Ramos (cell line): Measurements from ENCODE around the gene MARK2.

Experiments
- in situ Hi-C: fragments of 300-500 bp; cut with MboI; formaldehyde crosslinking; loops from one replicate; pipeline ENCODE4 v1.14.3; 2022; ENCODE audit warnings: low sequenced_read_pairs; ENCODE audit not compliant: unreplicated experiment

Gene MARK2

DNA sequence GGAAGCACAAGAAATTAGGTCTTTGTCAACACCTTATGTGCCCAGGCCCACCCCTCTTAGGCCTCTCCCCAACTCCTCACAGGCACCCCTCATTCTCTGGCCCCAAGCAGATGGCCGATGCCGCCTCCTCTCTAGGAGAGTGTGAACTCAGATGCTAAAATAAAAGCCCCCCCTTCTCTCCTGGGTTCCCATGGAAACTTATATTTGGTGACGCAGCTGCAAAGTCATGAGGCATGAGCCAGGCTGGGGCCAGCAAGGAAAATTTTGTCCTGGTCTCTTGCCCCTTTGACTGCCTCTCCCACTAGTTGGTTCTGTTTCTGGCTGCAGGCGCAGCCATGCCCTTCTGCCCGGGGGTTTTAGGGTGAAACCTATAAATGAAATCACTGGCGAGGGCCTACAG lies 66.3 kb downstream of the MARK2 start:
- in situ Hi-C loops: no loop called here

DNA sequence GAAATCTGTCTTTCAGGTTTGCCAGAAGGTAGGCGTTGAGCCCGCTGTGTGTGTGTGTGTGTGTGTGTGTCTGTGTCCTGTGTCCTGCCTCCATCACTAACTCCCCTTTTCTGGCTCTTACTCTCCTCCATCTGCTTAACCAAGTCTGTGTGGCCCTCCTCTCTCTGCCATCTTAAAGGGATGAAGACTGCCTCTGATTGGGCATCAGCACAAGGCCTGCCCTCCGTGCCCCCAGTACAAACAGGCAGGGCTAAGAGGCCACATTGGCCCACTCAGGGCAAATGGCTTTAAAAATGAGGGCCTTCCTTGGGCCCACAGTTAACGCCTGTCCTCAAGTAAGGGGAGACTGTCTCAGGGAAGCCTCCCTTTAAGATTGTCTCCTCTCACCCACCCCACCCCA lies 67.2 kb downstream of the MARK2 start:
- in situ Hi-C loops: no loop called here

DNA sequence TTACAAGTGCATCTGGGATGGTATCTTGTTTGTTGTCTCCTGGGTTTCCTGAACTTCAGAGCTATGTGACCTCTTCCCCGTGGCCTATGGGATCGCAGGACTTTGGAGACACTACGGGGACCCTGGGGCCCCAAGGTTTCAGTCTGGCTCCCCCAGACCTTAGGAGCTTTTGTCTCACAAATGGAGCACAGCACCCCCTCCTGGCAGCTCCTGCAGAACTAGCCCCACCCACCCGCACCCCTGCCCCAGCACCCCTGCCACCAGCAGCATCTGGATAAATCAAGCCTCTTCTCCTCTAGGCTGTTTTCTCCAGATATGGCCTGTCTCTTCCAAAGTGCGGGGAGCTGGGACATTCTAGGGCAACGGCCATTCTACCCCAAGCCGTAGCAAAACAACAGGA lies 67.7 kb downstream of the MARK2 start:
- in situ Hi-C loops: no loop called here

DNA sequence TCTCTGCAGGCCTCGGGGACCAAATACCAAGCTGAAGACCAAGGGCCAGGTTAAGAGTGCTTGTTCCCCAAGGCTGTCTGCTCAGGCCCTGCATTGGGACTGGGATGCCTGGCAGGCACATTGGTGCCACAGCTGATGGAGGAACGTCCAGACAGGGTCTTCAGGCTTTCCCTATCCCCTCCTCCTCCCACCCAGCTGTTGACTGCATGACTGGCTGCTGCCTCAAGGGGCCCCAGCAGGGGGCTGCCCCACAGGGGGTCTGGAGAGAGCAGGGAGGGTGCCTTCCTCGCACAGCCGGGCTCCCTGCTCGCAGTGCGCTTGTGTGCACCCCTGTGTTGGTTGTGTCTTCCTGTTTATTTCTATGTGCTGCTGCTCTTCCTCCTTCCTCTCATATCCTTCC lies 68.2 kb downstream of the MARK2 start:
- in situ Hi-C loops: no loop called here

DNA sequence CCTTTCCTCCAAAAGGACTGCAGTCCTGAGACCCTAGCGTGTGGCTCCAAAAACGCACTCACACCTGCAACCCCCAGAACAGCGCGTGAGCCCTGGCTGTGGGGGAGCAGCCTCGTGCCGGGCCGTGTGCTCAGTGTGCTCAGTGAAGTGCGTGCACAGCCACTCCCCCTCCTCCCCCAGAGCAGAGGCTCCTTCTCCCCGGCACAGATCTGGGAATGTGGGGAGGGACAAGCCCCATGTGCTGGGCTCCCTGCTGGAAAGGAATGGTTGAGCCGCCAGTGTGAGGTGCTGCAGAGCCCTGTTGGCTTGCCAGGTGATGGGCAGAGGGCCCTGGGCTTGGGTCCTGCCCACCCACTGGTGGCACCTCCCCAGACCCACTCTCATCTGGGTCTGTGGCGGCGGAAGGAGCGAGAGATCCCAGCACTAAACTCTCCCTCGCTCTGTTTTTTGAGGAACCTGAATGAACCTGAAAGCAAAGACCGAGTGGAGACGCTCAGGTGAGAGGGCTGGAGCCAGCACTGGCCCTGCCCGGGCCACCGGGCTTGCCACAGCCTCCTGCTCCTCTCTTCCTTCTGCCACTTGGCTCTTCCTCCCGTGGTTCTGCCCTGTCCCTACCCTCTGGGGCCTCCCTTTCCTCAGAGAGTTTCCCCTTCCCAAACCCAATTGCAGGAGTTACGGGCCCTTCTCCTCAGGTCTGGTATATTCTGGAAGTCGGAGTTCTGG lies 69.1 kb downstream of the MARK2 start:
- in situ Hi-C loops: no loop called here

DNA sequence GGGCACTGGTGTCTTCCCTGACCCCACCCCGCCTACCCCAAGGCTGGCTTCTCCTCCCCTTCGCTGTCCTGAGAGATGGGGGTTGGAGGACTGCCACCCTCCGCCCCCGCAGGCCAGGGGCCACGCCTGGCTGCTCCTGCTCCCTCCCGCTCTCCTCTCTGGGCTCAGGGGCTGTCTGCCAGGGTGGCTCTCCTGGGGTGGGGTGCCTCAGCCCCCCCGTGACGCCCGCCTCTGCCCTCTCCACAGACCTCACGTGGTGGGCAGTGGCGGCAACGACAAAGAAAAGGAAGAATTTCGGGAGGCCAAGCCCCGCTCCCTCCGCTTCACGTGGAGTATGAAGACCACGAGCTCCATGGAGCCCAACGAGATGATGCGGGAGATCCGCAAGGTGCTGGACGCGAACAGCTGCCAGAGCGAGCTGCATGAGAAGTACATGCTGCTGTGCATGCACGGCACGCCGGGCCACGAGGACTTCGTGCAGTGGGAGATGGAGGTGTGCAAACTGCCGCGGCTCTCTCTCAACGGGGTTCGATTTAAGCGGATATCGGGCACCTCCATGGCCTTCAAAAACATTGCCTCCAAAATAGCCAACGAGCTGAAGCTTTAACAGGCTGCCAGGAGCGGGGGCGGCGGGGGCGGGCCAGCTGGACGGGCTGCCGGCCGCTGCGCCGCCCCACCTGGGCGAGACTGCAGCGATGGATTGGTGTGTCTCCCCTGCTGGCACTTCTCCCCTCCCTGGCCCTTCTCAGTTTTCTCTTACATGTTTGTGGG lies 69.9 kb downstream of the MARK2 start:
- in situ Hi-C loops: no loop called here

DNA sequence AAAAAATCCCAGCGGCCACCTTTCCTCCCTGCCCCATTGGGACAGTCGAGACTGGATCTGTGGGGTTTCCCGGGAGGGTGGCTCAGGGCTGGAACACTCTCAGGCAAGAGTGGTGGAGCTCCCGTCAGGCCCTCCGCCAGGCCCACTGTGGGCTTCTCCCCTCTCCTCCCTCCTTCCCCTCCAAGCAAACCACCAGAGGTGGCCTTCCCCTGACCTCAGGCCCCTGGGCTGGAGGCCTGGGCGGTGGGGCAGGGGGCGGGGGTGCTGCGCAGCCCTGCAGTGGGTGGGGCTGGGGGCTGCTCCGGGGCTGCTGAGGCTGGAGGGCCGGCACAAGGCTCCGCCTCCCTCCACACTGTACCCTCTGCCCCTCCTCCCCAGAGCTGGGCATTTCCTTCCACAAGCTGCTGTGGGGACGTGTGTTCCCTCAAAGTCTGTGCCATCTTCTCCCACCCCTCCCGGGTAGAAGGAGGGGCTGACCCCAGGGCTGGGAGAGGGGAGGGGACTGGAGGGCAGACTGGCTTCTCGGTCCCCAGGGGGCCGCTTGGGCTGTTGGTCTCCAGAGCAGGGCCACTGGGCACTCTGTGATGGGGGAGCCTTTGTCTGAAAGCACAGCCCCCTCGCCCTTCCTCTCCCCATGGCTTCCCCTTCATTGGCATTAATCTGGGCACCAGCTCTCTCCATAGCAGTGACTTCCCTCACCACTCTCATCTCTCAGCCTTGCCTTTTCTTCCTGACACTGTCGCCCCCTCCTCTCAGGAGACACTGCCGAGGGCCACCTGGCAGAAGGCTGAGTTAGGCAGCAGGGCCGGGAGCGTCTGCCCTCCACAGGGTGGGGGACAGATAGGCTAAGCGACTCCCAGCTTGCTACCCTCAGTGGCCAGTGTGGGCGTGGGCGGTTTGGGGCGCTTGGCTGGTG lies 70.9 kb downstream of the MARK2 start:
- in situ Hi-C loops: no loop called here

DNA sequence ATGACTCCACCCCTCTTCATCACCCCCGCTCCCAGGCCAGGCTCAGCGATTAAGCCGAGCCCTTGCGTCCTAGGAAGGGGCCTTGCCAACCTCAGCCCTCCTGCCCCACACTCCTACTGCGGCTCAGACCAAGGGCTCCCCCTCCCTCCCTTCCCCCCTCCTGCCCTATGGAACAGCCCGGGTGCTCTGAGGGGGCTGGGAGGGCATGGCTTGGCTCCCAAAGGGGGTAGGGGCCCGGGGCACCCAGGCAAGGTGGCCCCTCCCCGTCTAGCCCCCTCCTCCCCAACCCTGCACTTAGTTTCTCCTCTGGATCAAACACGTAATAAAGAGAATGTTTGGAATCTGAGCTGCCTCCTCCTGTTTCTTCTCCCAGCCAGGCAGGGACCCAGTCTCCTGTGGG lies 71.8 kb downstream of the MARK2 start:
- in situ Hi-C loops: no loop called here

DNA sequence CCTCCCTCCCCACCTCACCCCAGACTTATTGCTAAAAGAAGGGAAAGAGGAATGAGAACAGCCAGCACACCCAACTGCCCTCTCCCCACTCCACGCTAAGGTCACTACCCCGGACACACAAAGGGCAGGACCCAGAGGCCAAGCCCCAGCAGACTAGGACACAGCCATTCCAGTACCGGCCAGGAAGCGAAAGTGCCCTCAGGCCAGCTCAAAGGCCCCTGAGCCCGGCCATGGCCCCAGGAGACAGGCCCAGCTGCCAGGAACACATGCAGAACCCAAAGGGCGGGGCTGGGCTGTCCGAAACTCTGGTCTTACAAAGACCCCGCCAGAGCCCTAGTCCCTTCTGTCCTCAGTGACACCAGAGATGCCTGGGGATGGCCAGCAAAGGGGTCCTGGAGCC lies 72.5 kb downstream of the MARK2 start:
- in situ Hi-C loops: no loop called here

DNA sequence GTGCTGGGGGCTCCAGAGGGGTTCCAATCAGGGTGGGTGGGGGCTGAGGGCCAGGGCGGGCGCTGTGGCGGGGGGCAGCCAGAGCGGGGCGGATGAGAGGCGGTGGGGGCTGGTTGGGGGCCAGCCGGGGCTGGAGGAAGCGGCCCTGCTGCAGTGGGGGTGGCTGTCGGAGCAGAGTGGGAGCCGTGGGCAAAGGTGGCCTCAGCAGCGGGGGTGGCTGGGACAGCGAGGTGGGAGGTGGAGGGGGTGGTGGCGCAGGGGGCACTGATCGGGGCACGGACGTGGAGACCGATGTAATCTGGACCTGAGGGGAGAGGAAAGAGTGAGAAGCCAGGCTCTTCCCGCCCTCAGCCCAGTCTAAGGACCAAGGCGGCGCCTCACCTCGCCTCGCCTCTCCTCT lies 73.0 kb downstream of the MARK2 start:
- in situ Hi-C loops: no loop called here

DNA sequence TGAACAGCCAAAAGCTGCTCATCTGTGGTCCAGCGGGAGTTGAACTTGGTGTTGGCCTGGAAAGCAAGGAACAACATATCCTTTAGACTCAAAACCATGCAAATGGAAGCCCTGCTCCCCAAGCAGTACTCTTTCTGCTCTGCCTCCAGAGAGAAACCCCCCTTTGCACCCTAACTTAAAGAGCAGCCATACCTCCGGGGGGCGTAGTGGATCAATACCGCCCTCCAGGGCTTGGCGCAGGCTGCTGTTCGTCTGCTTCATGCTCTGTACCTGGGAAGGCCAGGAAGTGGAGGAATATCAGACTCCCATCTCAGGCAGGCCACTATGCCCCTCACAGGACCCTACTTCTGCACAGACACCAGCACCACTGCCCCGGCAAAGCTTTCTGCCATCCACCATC lies 73.8 kb downstream of the MARK2 start:
- in situ Hi-C loops: no loop called here

DNA sequence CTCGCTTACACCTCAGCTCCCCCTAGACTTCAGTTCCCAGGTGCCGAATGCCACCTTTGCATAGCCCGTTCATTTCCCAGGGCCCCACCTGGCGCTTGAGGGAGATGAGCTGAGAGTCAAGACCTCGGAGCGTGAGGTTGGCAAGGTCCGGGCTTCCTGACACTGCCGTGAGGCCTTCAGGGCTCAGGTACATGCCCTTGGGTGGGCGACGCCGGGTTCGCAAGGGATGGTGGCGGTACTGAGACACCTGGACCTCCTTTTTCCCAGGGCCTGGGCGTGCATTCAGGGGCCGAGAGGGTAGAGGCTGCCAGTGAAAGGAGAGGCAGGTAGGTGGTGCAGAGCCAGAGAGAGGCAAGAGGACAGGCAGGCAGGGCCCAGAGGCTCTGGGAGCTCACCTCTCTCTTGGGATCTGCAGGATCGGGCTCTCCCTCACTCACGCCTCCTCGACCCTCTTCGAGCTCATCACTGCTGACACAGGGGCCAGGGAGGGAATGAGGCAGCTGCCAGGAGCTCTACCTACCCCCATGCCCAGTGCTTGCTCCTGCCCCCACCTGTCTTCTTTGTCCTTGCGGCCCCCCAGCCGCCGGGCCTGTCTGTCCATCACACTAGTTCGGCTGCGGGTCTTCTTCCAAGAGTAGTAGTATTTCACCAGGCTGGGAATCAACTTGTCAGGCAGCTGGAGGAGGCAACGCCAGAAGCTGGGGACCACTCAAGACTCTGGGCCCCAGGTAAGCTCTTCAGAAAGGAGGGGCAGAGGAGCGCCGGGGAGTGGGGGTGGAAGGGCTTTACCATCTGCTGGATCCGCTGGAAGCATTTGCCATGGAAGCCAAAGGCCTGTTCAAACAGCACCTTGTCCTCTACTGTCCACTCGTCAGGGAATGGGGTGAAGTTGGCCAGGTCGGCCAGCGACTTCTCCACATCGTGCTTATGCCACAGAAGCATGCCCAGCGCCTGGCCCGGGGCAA lies 75.2 kb downstream of the MARK2 start:
- in situ Hi-C loops: no loop called here

DNA sequence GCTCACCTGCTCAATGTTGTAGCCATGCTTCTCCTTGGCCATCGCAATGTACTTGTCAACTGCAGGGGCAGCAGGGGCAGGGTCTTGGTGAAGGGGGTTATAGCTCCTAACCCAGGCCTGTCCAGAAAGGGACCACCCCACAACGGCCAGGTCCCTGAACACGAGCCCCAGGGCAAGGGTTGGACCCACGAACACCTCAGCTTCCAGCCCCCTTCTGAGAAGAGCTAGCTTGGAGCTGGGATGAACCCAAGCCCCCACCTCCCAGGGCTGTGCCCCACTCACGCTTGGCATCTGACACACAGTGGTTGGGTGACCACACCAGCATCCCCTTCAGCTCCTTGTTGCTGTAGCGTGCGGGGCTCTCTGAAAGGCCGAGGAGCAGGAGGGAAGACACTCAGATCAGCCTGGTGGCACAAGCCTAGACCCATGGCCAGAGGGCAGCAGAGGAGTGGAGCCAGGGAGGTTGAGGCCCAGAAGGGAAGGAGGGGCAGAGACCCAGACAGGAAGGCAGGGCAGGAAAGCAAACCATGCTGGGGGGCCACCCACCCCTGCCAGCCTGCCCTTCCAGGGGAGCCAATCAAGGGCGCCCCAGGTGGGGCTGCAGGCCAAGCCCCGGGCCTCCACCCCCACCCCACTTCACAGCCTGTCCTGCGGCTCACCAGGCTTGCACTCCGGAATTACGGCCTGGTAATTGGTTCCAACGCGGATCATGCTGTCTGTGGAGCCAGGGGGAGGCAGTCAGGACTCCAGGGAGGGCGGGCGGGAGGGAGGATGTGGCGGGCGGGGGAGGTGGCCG lies 76.2 kb downstream of the MARK2 start:
- in situ Hi-C loops: loop anchor here (5.0 kb wide), 1 partner anchor 83 kb away; no protein-coding TSS in a partner anchor

DNA sequence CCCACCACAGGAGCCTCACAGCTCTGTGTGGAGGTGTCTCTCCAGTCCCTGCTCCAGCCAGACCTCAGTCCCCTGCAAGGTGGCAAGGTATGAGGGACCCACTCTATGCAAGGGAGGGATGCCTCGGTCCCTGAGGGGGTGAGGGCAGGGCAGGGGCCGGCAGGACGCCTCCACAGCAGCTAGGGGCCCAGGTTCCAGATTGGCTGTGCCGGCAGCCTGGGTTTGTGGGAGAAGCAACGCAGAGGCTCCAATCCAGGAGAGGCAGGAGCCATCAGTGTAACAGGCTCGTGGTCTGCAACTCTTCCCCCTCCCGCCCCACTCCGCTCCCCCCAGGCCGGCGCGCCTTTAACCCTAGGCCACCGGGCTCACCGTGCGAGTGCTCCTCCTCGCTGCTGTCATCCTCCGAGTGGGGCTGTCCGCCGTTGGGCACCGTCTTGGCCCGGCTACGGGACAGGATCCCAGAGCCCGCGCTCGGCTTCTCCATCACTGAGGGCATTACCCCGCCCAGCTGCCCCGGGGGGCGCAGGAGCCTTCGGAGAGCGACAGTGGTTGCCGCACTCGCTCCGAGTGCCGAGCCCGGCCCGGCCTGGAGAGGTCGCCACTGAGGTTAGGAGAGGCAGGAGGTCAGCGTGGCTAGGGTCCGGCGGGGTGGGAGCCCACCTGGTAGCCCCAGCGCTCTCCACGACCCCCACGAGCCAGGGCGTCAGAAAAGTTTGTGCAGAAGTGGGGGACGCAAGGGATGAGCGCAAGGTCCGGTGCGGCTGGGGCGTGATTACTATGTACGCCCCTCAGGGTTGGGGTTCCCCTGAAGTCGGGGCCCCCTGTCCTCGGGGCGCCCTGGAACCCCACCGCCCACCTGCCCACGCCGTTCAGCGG lies 77.3 kb downstream of the MARK2 start:
- in situ Hi-C loops: loop anchor here (5.0 kb wide), 1 partner anchor 84 kb away; no protein-coding TSS in a partner anchor

DNA sequence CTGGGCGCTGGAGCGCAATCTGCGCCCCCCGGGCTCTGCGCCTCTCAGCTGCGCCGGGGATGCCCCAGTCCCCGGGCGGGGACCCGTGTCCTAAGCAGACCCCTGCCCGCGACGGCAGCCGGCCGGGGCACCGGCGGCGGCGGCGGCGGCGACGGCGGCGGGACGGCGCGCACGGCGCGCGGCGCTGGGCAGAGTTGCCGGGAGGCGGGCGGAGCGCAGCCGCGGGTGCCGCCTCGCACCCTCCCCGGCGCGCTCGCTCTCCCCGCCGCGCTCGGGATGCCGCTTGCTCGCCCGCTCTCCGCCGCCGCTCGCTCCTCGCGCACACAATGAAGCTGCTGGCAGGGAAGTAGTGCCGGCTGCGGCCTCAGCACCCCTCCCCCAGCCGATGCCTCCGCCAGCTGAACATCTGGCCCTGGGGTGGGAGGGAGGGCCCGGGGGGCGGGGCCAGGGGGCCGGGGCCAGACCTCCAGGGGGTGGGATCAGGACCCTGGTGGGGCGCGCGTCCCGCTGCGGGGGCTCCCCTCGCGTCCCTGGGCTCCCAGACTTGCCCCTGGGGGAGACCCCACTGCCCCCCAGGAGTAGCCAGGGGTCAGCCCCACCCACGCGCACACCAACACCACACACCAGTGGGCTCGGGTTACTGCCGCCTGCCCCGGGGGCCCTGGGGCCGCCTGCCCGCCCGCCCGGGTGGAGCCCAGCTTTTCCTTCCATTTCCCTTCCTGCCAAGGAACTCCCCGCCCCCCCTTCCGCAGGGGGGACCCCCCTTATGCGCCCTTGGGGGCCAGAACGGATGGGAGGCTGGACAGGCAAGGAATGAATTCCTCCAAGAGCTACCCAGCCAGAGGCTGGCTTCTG lies 78.2 kb downstream of the MARK2 start, which contains the start of gene RCOR2:
Gene RCOR2 (minus strand): TSS at position 328 of the 855 bp plus-strand sequence. CDS start 708 bp downstream, outside the sequence.
- in situ Hi-C loops: loop anchor here (5.0 kb wide), 1 partner anchor 85 kb away; no protein-coding TSS in a partner anchor

DNA sequence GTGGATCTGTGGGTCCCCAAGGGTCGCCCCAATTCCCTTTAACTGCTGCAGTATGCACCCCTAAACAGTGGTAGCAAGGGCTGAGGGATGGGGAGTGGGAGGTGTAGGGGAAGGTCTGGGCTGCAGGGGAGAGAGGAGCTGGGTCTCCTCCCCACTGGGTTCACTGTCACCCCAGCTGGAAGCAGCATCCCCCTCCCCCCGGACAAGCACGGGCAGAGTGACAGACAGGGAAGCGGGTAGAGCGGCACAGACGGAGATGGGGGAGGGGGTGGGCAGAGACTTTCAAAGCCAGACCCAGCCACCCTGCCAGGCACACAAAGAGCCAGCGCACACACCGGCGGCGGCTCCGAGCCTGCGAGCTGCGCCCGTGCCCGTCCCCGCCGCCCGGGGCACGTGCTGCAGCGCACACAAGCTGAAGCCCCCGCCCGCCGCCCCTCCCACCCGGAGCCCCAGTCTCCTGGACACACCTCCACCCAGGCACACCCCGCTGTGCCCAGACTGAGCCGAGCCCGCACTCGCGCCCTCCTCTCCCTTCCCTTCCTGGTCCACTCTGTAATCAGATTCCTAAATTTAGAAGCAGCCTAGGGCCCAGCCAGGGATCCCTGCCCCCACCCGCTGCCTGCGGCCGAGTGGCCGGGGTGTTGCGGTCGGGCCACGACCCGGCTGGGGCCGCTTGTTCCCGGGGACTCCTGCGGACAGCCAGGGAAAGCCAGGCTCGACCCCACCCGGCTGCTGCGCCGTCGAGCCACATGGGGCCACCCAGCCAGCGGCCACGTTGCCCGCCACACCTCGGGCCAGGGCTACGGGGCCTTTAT lies 79.0 kb downstream of the MARK2 start:
- in situ Hi-C loops: loop anchor here (5.0 kb wide), 1 partner anchor 86 kb away; no protein-coding TSS in a partner anchor
